Trophoblast cell (in vitro differentiated cells and primary cell): ENCODE data around the gene PPP2R5E.
A peak's percentile ranks its signal among the peaks of the same experiment; 100 is the strongest.

Experiments
- DNase-seq, 2 donors: peaks; one replicate each; pipeline ENCODE4 v3.0.0-alpha.2; 2016
- H2AFZ ChIP-seq: 2 replicates; pipeline ENCODE4 v1.6.1; 2013; ENCODE audit warnings: low read length, moderate library complexity, mild to moderate bottlenecking; ENCODE audit not compliant: insufficient read depth, poor library complexity
- H2AK5ac ChIP-seq: 2 replicates; pipeline ENCODE4 v1.6.1; 2013; ENCODE audit warnings: mild to moderate bottlenecking, low read length
- H2BK120ac ChIP-seq: 2 replicates; pipeline ENCODE4 v1.6.1; 2013; ENCODE audit warnings: low read length, mild to moderate bottlenecking, moderate library complexity; ENCODE audit not compliant: insufficient read depth, poor library complexity
- H2BK12ac ChIP-seq: 2 replicates; pipeline ENCODE4 v1.6.1; 2013; ENCODE audit warnings: mild to moderate bottlenecking, low read length, moderate library complexity
- H2BK5ac ChIP-seq: 2 replicates; pipeline ENCODE4 v1.6.1; 2013; ENCODE audit warnings: low read length, low read depth, moderate library complexity, mild to moderate bottlenecking; ENCODE audit not compliant: poor library complexity
- H3K14ac ChIP-seq: 2 replicates; pipeline ENCODE4 v1.6.1; 2013; ENCODE audit warnings: mild to moderate bottlenecking, low read length
- H3K18ac ChIP-seq: 2 replicates; pipeline ENCODE4 v1.6.1; 2013; ENCODE audit warnings: mild to moderate bottlenecking, low read length
- H3K23ac ChIP-seq: 2 replicates; pipeline ENCODE4 v1.6.1; 2013; ENCODE audit warnings: low read length
- H3K27ac ChIP-seq: 2 replicates; pipeline ENCODE4 v1.5.1; 2013; ENCODE audit warnings: low read depth, mild to moderate bottlenecking, inconsistent platforms, low read length, moderate library complexity
- H3K27me3 ChIP-seq: 2 replicates; pipeline ENCODE4 v1.6.1; 2013; ENCODE audit warnings: inconsistent platforms, mild to moderate bottlenecking, low read length, moderate library complexity; ENCODE audit not compliant: insufficient read depth
- H3K36me3 ChIP-seq, 2 experiments: 1 replicate in 1 of 2; 2 replicates in 1 of 2; pipeline ENCODE4 v1.6.1; 2013; ENCODE audit warnings: low read length in 2 of 2, mild to moderate bottlenecking in 2 of 2, moderate library complexity in 1 of 2; ENCODE audit not compliant: insufficient read depth in 2 of 2, control insufficient read depth in 1 of 2
- H3K4ac ChIP-seq: 2 replicates; pipeline ENCODE4 v1.6.1; 2013; ENCODE audit warnings: low read depth, mild to moderate bottlenecking, low read length, moderate library complexity
- H3K4me1 ChIP-seq, 2 experiments: 1 replicate in 1 of 2; 2 replicates in 1 of 2; pipeline ENCODE4 v1.6.1; 2013; ENCODE audit warnings: low read length in 2 of 2, mild to moderate bottlenecking in 2 of 2, moderate library complexity in 1 of 2; ENCODE audit not compliant: insufficient read depth in 2 of 2, control insufficient read depth in 1 of 2
- H3K4me2 ChIP-seq: 2 replicates; pipeline ENCODE4 v1.6.1; 2013; ENCODE audit warnings: inconsistent platforms, mild to moderate bottlenecking, low read length, moderate library complexity
- H3K4me3 ChIP-seq: 2 replicates; pipeline ENCODE4 v1.5.1; 2013; ENCODE audit warnings: mild to moderate bottlenecking, low read depth, low read length, inconsistent platforms
- H3K79me1 ChIP-seq: one replicate; pipeline ENCODE4 v1.6.1; 2013; ENCODE audit warnings: low read length
- H3K79me2 ChIP-seq: 2 replicates; pipeline ENCODE4 v1.6.1; 2013; ENCODE audit warnings: low read length, mild to moderate bottlenecking; ENCODE audit not compliant: control insufficient read depth, insufficient read depth, poor library complexity
- H3K9ac ChIP-seq: 2 replicates; pipeline ENCODE4 v1.6.1; 2013; ENCODE audit warnings: mild to moderate bottlenecking, low read length
- H3K9me3 ChIP-seq: 2 replicates; pipeline ENCODE4 v1.6.1; 2013; ENCODE audit warnings: low read depth, mild to moderate bottlenecking, control low read depth, inconsistent platforms, low read length; ENCODE audit not compliant: insufficient read depth
- H4K12ac ChIP-seq: 2 replicates; pipeline ENCODE4 v1.6.1; 2013; ENCODE audit warnings: low read depth, mild to moderate bottlenecking, low read length, moderate library complexity
- H4K8ac ChIP-seq: 2 replicates; pipeline ENCODE4 v1.6.1; 2013; ENCODE audit warnings: low read depth, mild to moderate bottlenecking, low read length, moderate library complexity
- H4K91ac ChIP-seq: one replicate; pipeline ENCODE4 v1.6.1; 2013; ENCODE audit warnings: low read depth, mild to moderate bottlenecking, low read length, moderate library complexity
- WGBS: extraction: QIAGEN DNeasy Blood & Tissue Kit; methylation state at CpG from one replicate; pipeline ENCODE4 v1.1.7; 2013; ENCODE audit warnings: missing lambda C conversion rate; ENCODE audit not compliant: insufficient read length, insufficient coverage; ENCODE audit errors: extremely low coverage; 5-methylcytosine and 5-hydroxymethylcytosine counted together

PPP2R5E gene

DNA sequence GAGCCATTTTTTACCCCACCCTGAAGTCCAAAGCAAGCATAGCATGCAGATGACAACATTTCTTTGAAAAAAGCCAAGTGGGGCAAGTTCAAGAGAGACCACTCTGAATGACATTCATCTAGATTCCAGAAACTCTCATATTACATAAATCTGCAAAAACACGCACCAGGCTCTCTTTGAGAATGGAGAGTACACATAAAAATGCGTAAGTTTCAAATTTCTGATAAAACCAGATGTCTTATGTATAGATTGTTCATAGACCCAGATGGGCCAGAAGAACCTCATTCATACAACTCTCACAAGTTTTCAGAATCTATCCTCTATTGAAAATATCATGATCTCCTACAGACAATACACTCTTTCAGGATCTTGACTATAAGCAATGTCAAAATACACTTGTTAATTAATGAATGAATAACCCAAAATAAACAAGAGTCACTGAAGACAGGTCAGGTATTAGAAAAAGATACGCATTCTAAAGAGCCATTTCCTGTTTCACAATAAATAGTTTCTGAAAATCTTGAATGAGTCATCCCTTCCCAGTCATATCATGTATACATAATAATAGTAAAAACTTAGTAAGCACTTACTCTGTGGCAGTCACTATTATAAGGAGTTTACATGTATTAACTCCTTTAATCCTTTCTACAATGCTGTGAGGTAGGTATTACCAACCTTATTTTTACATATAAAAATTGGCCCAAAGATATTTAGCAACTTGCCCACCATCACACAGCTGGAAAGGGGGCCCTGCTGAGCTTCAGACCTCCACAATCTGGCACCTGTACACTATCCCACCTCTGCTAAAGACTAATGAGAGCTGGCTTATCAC, 72.0 kb downstream of the PPP2R5E start:
- Histone ChIP-seq H3K27me3 (no peaks in the 10 kb centered on the region), H3K23ac (no peak overlapping the region), H2BK120ac (no peak overlapping the region), H2BK12ac (no peak overlapping the region), H2AK5ac (no peak overlapping the region), H3K36me3 (no peaks in the 10 kb centered on the region), H3K4me3 (no peak overlapping the region), H3K18ac (no peak overlapping the region), H4K12ac (no peak overlapping the region), H3K9ac (no peak overlapping the region), H2AFZ (no peak overlapping the region), H3K27ac (no peak overlapping the region), H3K4ac (peak overlapping the region; percentile 67), H4K91ac (no peak overlapping the region), H3K9me3 (no peaks in the 10 kb centered on the region), H2BK5ac (no peak overlapping the region), H3K14ac (no peak overlapping the region), H3K79me2 (peaks cover 4% of the 10 kb centered on the region), H4K8ac (no peak overlapping the region), H3K4me2 (no peak overlapping the region), H3K79me1 (no peaks in the 10 kb centered on the region), H3K4me1 (peaks cover 7 to 8% of the 10 kb centered on the region in 2 experiments)
- no CpG with 5 or more reads among the region's 3 CpGs for WGBS
- peak in 1 of 2 donors; percentile 77 for DNase-seq

DNA sequence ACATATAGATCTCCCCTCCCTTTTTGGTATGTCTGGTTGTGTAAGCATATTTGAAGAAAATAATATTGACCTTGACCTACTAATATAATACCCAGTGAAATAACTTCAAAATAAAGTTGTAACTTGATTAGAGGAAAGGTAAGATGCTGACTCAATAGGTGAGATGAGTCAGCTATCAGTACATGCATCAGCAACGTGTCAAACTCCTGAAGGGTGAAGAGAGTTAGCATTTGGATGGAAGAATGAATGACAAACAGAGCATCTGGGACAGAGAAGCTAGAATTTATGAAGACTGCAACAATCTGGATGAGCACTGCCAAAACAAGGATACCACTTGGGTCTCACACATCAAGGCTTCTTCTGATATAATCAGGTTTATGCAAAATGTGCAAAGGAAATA, 74.9 kb downstream of the PPP2R5E start:
- Histone ChIP-seq H3K4me2 (no peak overlapping the region), H4K91ac (no peak overlapping the region), H3K4ac (no peak overlapping the region), H3K9me3 (no peaks in the 10 kb centered on the region), H2BK5ac (no peak overlapping the region), H3K9ac (no peak overlapping the region), H3K27ac (no peak overlapping the region), H3K4me3 (no peak overlapping the region), H3K18ac (no peak overlapping the region), H2BK12ac (no peak overlapping the region), H2AK5ac (no peak overlapping the region), H3K14ac (no peak overlapping the region), H3K4me1 (peaks cover 2% of the 10 kb centered on the region in 2 experiments), H3K23ac (no peak overlapping the region), H2AFZ (no peak overlapping the region), H4K8ac (no peak overlapping the region), H3K27me3 (no peaks in the 10 kb centered on the region), H3K79me2 (peaks cover 3% of the 10 kb centered on the region), H3K79me1 (no peaks in the 10 kb centered on the region), H3K36me3 (no peaks in the 10 kb centered on the region), H4K12ac (no peak overlapping the region), H2BK120ac (no peak overlapping the region)
- no CpG with 5 or more reads among the region's 1 CpG for WGBS
- DNase-seq: peak; percentile 51 to 78

DNA sequence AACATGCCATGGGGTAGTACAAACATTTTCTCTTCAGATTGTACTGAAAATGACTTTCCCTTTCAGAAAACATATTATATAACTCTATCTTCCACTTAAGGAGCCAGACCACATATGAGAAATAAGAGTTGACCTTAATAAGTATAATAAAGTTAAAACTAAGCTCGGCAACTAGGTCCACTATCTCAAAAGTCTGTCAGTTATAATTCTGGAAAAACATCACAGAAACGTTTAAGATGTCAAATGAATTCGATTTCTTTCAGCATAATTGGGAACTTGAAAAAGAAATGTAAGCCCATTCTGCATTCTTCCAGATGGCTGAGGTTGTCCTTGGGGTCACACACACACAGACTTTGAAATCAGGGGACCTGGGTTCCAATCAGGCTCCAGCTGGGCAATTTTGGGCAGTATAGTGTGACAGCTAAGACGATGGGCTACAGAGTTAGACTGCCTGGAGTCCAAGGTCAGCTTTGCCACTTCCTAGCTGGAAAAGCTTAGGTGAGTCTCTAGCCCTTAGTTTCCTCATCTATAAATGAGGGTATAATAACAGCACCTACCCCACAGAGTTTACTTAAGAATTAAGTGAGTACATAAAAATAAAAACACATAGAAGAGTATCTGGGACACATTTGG, 75.6 kb downstream of the PPP2R5E start:
- peak overlapping the region; percentile 90 for H3K18ac ChIP-seq
- no peak overlapping the region for H3K4me2 ChIP-seq
- peaks cover 3% of the 10 kb centered on the region for H3K79me2 ChIP-seq
- no peaks in the 10 kb centered on the region for H3K9me3 ChIP-seq
- no peak overlapping the region for H3K27ac ChIP-seq
- no peak overlapping the region for H4K12ac ChIP-seq
- no peak overlapping the region for H2AK5ac ChIP-seq
- H2BK12ac ChIP-seq: no peak overlapping the region
- H2BK120ac ChIP-seq: no peak overlapping the region
- H3K4me1 ChIP-seq: peaks cover under 1 to 2% of the 10 kb centered on the region in 2 experiments
- WGBS: no CpG with 5 or more reads among the region's 4 CpGs
- no peaks in the 10 kb centered on the region for H3K36me3 ChIP-seq
- no peak overlapping the region for H4K91ac ChIP-seq
- DNase-seq: no peak
- no peak overlapping the region for H3K23ac ChIP-seq
- no peaks in the 10 kb centered on the region for H3K27me3 ChIP-seq
- no peak overlapping the region for H3K14ac ChIP-seq
- no peaks in the 10 kb centered on the region for H3K79me1 ChIP-seq
- no peak overlapping the region for H3K9ac ChIP-seq
- H4K8ac ChIP-seq: no peak overlapping the region
- H2AFZ ChIP-seq: no peak overlapping the region
- no peak overlapping the region for H3K4me3 ChIP-seq
- H2BK5ac ChIP-seq: no peak overlapping the region
- no peak overlapping the region for H3K4ac ChIP-seq

DNA sequence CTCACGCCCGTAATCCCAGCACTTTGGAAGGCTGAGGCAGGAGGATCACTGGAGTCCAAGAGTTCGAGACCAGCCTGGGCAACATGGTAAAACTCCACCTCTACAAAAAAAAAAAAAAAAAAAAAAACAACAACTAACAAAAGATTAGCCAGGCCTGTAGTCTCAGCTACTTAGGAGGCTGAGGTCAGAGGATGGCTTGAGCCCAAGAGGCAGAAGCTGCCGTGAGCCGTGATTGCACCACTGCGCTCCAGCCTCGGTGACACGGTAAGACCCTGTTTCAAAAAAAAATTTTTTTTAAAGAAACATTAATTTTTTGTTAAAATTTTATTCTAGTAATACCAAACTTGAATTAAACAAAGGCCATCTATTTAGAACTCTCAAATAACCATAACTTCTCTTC, 77.8 kb downstream of the PPP2R5E start:
- no peak overlapping the region for H3K4ac ChIP-seq
- H3K79me1 ChIP-seq: no peaks in the 10 kb centered on the region
- H4K8ac ChIP-seq: no peak overlapping the region
- H4K12ac ChIP-seq: no peak overlapping the region
- no peaks in the 10 kb centered on the region for H3K36me3 ChIP-seq
- no peak for DNase-seq
- no peak overlapping the region for H3K4me3 ChIP-seq
- H3K4me2 ChIP-seq: no peak overlapping the region
- H3K9ac ChIP-seq: no peak overlapping the region
- H2BK12ac ChIP-seq: no peak overlapping the region
- H3K27ac ChIP-seq: no peak overlapping the region
- no peak overlapping the region for H3K23ac ChIP-seq
- H3K9me3 ChIP-seq: no peaks in the 10 kb centered on the region
- H3K79me2 ChIP-seq: no peaks in the 10 kb centered on the region
- H4K91ac ChIP-seq: no peak overlapping the region
- H2AFZ ChIP-seq: no peak overlapping the region
- H2AK5ac ChIP-seq: no peak overlapping the region
- no peak overlapping the region for H3K14ac ChIP-seq
- H3K18ac ChIP-seq: no peak overlapping the region
- no peak overlapping the region for H2BK120ac ChIP-seq
- no peak overlapping the region for H2BK5ac ChIP-seq
- H3K27me3 ChIP-seq: no peaks in the 10 kb centered on the region
- WGBS: no CpG with 5 or more reads among the region's 8 CpGs
- H3K4me1 ChIP-seq: peaks cover 0 to 2% of the 10 kb centered on the region in 2 experiments
